NT2/D1 (cell line): Measurements from ENCODE around the gene CNN2.
"Not testable (repeated sequence)": the region's sequence is repeated elsewhere in the genome, so short reads cannot be mapped to it uniquely, and the experiment has no call there.

Experiments
- DNase-seq: peaks from one replicate; pipeline ENCODE4 v3.0.0-alpha.2; 2011; ENCODE audit warnings: low read depth, low spot score
- H3K27me3 ChIP-seq: 2 replicates; pipeline ENCODE4 v1.6.0; 2011; ENCODE audit warnings: mild to moderate bottlenecking; ENCODE audit not compliant: insufficient read length, insufficient read depth
- H3K36me3 ChIP-seq: 2 replicates; pipeline ENCODE4 v1.6.1; 2011; ENCODE audit warnings: mild to moderate bottlenecking, low read length, mixed read lengths; ENCODE audit not compliant: insufficient read depth, insufficient read length
- H3K4me1 ChIP-seq: 2 replicates; pipeline ENCODE4 v1.5.1; 2011; ENCODE audit not compliant: insufficient read depth, insufficient read length
- H3K4me3 ChIP-seq: 2 replicates; pipeline ENCODE4 v1.5.1; 2011; ENCODE audit warnings: low read depth; ENCODE audit not compliant: insufficient read length
- H3K9ac ChIP-seq: 2 replicates; pipeline ENCODE4 v1.6.0; 2011; ENCODE audit warnings: low read depth; ENCODE audit not compliant: insufficient read length
- H3K9me3 ChIP-seq: 2 replicates; pipeline ENCODE4 v1.5.1; 2011; ENCODE audit warnings: mild to moderate bottlenecking, low read length; ENCODE audit not compliant: insufficient read depth
- SUZ12 ChIP-seq: IDR thresholded peaks from 2 replicates; pipeline ENCODE4 v1.6.1; 2011; ENCODE audit not compliant: insufficient read length, insufficient read depth; ENCODE audit errors: extremely low read depth
- YY1 ChIP-seq: IDR thresholded peaks from 2 replicates; pipeline ENCODE4 v1.6.1; 2011; ENCODE audit not compliant: insufficient read length, insufficient read depth
- ZNF274 ChIP-seq: IDR thresholded peaks from 2 replicates; pipeline ENCODE4 v1.6.1; 2011; ENCODE audit warnings: mild to moderate bottlenecking, low read depth, low read length

The CNN2 gene

GRCh38 chr19:1018932-1019615 is 7.3 kb upstream of the CNN2 start:
- no peak for DNase-seq

GRCh38 chr19:1019616-1019961 is 6.8 kb upstream of the CNN2 start:
- Histone ChIP-seq H3K36me3 (peaks cover 49% of the 10 kb centered on the region), H3K4me1 (peaks cover 42% of the 10 kb centered on the region)
- TF ChIP-seq YY1 = no peak
- no peak for TF ChIP-seq ZNF274
- no peak for TF ChIP-seq SUZ12

More at GRCh38 chr19:1018932-1019615, 7.3 kb upstream of the CNN2 start:
- TF ChIP-seq SUZ12 = no peak
- no peak for TF ChIP-seq ZNF274
- no peak for TF ChIP-seq YY1
- no peaks in the 10 kb centered on the region for H3K27me3 ChIP-seq
- H3K36me3 ChIP-seq = peaks cover 54% of the 10 kb centered on the region
- peaks cover 42% of the 10 kb centered on the region for H3K4me1 ChIP-seq
- H3K9ac ChIP-seq = peak overlapping the region; percentile 98
- H3K9me3 ChIP-seq = no peaks in the 10 kb centered on the region
- H3K4me3 ChIP-seq = peak overlapping the region; percentile 96

GRCh38 chr19:1019980-1020867 is 6.2 kb upstream of the CNN2 start:
- H3K9me3 ChIP-seq = no peaks in the 10 kb centered on the region
- DNase-seq = no peak
- H3K27me3 ChIP-seq = no peaks in the 10 kb centered on the region
- H3K9ac ChIP-seq = peak overlapping the region; percentile 98
- H3K4me3 ChIP-seq = peak overlapping the region; percentile 96
- TF ChIP-seq SUZ12 = no peak
- no peak for TF ChIP-seq YY1
- no peak for TF ChIP-seq ZNF274
- H3K4me1 ChIP-seq = peaks cover 40% of the 10 kb centered on the region
- peaks cover 42% of the 10 kb centered on the region for H3K36me3 ChIP-seq

More at GRCh38 chr19:1019616-1019961, 6.8 kb upstream of the CNN2 start:
- DNase-seq = no peak
- H3K4me3 ChIP-seq = peak overlapping the region; percentile 96
- no peaks in the 10 kb centered on the region for H3K27me3 ChIP-seq
- peak overlapping the region; percentile 98 for H3K9ac ChIP-seq
- no peaks in the 10 kb centered on the region for H3K9me3 ChIP-seq

GRCh38 chr19:1020868-1021425 is 5.5 kb upstream of the CNN2 start, which contains the start of gene TMEM259:
Gene TMEM259 (minus strand): TSS chr19:1021123. CDS start chr19:1020996, 127 bp downstream.
- TF ChIP-seq SUZ12 (no peak), YY1 (peak; percentile 71)
- DNase-seq = peak; percentile 95
- peaks cover 33% of the 10 kb centered on the region for H3K4me1 ChIP-seq
- H3K27me3 ChIP-seq = no peaks in the 10 kb centered on the region
- peak within 1 kb of the TSS; percentile 96 for H3K4me3 ChIP-seq
- H3K9ac ChIP-seq = peak within 1 kb of the TSS; percentile 98
- no peaks in the 10 kb centered on the region for H3K9me3 ChIP-seq
- peaks cover 36% of the 10 kb centered on the region for H3K36me3 ChIP-seq

GRCh38 chr19:1023883-1024188 is 2.6 kb upstream of the CNN2 start:
- peaks cover 12% of the 10 kb centered on the region for H3K4me1 ChIP-seq
- DNase-seq, H3K4me3 ChIP-seq: not testable (repeated sequence)

DNA sequence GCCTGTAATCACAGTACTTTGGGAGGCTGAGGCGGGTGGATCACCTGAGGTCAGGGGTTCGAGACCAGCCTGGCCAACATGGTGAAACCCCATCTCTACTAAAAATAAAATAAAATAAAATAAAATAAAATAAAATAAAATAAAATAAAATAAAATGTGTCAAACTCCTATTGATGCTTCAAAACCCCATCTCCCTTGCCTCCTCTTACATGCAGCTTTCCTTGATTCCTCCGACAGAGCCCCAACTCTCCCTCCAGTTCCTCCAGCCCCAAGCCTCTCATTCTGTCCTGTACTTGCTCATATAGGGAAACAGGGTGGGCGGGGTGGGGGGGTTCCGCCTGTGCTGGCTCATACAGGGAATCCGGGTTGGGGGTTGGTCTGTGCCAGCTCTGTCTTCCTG is 1.3 kb upstream of the CNN2 start:
- H3K27me3 ChIP-seq, H3K4me3 ChIP-seq, H3K9ac ChIP-seq, H3K9me3 ChIP-seq, DNase-seq, H3K4me1 ChIP-seq: not testable (repeated sequence)
- peaks cover 26% of the 10 kb centered on the region for H3K36me3 ChIP-seq

More at GRCh38 chr19:1023883-1024188, 2.6 kb upstream of the CNN2 start:
- H3K9me3 ChIP-seq, H3K9ac ChIP-seq, H3K27me3 ChIP-seq: not testable (repeated sequence)
- H3K36me3 ChIP-seq = peaks cover 27% of the 10 kb centered on the region

GRCh38 chr19:1026783-1027649 is 608 bp downstream of the CNN2 start:
- Histone ChIP-seq H3K36me3 (peaks cover 38% of the 10 kb centered on the region), H3K9me3 (no peaks in the 10 kb centered on the region), H3K9ac (peak overlapping the region; percentile 94), H3K4me1 (peaks cover 5% of the 10 kb centered on the region), H3K4me3 (peak overlapping the region; percentile 91), H3K27me3 (no peaks in the 10 kb centered on the region)
- TF ChIP-seq SUZ12 (no peak), ZNF274 (no peak), YY1 (no peak)
- DNase-seq = no peak
